ENCODE measurements around the gene TMEM259.
"Not testable (repeated sequence)": the region's sequence is repeated elsewhere in the genome, so short reads cannot be mapped to it uniquely, and the experiment has no call there.

The TMEM259 gene

DNA sequence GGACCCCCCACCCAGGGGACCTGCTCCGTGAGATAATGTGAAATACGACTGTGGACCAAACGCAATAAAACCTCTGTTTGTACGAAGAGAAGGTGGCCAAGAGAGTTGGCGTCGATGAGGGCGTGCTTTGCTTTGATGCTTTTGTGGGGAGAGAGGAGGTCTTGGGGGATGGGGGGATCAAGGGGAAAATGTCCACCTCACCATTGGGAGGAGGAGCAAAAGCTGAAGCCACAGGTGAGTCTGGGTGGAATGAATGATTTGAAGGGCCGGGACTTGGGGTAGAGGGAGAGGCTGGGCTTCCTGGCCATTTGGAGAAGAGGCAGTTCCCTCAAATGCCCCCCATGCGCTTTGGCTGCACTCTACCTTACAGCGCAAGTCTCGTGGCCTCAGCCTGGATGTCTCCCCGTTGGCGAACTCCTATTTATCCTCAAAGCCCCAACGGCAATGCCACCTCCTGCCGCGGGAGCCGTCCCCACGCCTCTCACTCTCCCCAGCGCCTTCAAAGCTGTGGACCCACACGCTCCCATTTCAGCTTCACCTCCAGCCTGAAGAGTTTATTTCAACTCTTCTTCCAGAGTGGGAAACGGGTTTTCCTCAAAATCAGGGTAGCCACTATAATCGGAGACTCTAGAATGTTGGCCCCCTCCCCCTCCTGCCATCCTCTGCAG, 18.2 kb upstream of the TMEM259 start:
- DNase-seq = no peak

GRCh38 chr19:1037621-1038064, 16.7 kb upstream of the TMEM259 start:
- DNase-seq = no peak

DNA sequence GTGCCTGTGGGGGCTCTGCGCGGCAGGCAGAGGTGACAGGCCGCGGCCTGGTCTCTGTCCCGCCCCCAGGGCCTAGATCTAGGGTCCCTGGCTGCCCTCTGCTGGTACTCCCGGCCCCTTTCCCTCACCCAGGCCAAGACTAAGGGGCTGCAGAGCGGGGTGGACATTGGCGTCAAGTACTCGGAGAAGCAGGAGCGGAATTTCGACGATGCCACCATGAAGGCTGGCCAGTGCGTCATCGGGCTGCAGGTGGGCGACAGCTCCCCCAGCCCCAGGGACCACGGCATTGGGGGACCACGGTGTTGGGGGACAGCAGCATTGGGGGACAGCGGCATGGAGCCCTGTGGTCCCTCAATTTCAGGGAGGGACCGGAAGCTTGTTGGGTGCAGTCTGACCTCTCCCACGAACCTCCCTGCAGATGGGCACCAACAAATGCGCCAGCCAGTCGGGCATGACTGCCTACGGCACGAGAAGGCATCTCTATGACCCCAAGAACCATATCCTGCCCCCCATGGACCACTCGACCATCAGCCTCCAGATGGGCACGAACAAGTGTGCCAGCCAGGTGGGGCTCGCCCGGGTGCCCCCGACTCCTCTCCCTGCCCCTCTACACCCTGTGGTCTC, 15.2 kb upstream of the TMEM259 start:
- DNase-seq = no peak

GRCh38 chr19:1032264-1032867, 11.4 kb upstream of the TMEM259 start:
- no peak for DNase-seq

GRCh38 chr19:1028062-1028926, 7.4 kb upstream of the TMEM259 start:
- no peak for DNase-seq

- no peak for DNase-seq
Measured at GRCh38 chr19:1027650-1028061, 6.7 kb upstream of the TMEM259 start.

DNA sequence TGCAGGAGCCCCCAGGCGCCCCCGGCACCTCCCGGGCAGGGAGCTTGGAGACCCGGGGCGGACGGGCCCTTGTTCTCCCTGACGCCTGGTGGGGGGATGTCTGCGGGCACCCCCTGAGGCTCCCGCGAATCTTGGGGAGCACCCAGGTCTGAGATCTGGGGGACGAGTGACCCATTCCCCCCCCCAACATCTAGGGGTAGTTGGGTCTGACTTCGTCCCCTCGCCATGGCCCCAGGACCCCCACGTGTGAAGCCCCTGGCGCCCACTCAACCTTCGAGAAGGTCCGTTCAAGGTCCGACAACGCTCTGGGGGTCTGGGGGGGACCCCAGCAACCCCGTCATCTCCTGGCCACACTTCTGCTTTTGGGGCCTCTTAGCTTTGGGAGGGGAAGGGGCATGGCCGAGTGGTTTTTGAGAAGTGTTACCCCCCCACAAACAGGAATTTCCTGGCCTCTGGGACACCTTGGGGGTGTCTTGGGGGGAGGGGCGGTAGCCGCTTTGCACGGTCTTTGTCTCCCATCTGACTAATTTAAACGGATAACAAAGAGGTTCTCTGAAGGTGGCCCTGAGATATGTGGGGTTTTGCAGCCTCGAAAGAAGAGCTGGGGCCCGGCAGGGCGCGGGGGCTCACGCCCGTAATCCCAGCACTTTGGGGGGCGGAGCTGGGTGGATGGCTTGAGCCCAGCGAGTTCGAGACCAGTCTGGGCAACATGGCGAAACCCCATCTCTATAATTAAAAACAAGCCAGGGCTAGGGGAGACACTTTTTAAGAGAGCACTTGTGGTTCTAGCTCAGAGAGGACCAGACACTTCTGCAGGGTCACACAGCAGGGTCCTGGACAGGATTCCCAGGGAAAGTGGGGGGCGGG, 6.1 kb upstream of the TMEM259 start:
- DNase-seq = no peak

- DNase-seq = no peak
Measured at GRCh38 chr19:1025960-1026782, 5.2 kb upstream of the TMEM259 start, which contains the start of gene CNN2. Gene CNN2 (plus strand): TSS chr19:1026608. CDS start chr19:1026662, 54 bp downstream.

DNA sequence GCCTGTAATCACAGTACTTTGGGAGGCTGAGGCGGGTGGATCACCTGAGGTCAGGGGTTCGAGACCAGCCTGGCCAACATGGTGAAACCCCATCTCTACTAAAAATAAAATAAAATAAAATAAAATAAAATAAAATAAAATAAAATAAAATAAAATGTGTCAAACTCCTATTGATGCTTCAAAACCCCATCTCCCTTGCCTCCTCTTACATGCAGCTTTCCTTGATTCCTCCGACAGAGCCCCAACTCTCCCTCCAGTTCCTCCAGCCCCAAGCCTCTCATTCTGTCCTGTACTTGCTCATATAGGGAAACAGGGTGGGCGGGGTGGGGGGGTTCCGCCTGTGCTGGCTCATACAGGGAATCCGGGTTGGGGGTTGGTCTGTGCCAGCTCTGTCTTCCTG, 4.2 kb upstream of the TMEM259 start:
- not testable (repeated sequence) for DNase-seq

GRCh38 chr19:1023883-1024188, 2.9 kb upstream of the TMEM259 start:
- not testable (repeated sequence) for DNase-seq

DNA sequence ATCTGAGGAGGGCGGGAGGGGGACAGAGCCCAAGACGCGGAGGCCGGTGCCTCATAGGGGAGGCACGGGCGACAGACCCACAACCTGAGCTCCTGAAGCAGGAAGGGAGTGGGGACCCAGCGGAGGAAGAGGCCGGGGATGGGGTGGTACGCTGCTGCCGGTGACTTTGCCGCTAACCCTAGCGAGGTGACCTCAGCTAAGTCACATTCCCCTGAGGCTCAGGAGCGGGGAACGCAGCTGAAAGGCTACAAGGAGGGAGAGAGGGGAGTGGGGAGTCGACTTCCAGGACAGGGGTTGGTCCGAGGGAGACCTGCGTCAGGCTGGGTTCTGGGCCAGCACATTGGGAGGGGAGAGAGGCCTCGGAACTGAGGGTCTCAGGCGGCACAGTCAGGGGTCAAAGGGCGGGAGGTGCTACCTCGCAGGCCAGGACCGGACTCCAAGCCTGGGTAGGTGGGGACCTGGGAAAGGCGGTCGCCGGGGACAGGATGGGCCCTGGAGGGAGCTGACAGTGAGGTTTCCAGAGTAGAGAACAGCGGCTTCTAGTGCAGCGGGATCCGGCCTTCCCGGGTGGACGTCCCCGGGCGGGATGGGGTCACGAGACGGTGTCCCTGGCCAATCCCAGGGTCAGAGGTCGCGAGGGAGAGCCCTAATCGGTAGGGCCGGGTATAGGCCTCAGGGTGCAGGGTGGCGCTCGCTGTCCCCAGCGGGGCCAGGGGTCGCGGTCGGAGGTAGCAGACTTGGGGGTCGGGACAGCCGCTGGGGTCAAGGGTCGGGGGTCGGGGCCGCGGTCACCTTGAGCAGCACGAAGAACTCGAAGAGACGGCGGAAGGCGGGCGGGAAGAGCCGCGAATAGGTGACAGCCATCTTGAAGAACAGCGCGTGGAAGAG, 699 bp downstream of the TMEM259 start:
- no peak for DNase-seq

DNA sequence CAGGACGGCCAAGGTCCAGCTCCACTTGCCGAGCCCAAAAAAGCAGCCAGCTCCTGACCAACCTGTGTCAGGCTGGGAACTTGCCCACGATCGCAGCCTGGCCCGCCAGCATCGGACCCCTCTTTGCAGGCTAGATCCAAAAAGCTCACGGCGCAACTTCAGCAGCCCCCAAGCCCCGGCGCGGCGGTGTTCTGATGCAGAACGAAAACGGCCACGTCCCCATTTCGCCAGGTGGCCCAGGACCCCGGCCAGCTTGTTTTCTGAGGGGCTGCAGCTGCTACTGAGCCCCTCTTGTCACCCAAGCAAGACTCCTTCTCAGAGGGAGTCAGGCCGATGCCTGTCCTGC, 1.3 kb downstream of the TMEM259 start:
- no peak for DNase-seq

GRCh38 chr19:1018932-1019615, 1.8 kb downstream of the TMEM259 start:
- DNase-seq = no peak

DNA sequence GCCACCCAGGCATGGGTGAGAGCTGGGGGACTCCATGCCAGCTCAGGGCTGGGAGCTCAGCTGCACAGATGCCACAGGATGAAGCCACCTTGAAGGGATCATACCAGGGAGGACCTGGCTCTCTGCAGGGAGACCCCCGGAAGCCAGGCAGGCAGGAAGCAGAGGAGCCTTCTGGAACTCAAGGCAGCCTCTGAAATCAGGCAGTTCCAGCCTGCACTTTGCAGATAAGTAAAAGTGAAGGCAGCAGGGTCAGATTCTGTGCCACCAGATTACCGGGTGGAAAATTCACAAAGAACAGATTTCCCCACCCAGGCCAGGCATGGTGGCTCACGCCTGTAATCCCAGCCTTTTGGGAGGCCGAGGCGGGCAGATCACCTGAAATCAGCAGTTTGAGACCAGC, 2.5 kb downstream of the TMEM259 start:
- no peak for DNase-seq

GRCh38 chr19:1017906-1018305, 3.0 kb downstream of the TMEM259 start:
- DNase-seq = no peak

GRCh38 chr19:1017115-1017905, 3.6 kb downstream of the TMEM259 start:
- no peak for DNase-seq

DNA sequence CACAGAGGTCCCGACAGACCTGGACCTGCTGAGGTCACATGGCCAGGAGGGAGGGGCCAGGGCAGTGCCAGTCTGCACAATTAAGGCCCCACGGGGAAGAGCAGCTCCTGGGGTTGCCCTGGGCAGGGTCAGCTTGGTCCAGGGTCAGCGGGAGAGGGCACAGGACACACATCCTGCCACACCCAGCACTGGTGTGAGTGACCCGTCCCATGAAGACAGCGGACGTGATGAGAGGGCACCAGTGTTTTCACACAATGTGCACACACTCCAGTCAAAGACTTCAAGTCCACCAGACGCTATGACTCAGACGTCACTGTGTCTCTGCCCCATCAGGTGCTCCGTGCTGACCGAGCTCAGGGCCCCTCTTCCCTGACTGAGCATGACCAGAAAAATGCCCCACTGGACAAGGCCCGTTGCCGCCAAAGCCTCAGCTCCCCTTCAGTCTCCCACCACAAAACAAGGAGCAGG, 4.2 kb downstream of the TMEM259 start:
- no peak for DNase-seq

DNA sequence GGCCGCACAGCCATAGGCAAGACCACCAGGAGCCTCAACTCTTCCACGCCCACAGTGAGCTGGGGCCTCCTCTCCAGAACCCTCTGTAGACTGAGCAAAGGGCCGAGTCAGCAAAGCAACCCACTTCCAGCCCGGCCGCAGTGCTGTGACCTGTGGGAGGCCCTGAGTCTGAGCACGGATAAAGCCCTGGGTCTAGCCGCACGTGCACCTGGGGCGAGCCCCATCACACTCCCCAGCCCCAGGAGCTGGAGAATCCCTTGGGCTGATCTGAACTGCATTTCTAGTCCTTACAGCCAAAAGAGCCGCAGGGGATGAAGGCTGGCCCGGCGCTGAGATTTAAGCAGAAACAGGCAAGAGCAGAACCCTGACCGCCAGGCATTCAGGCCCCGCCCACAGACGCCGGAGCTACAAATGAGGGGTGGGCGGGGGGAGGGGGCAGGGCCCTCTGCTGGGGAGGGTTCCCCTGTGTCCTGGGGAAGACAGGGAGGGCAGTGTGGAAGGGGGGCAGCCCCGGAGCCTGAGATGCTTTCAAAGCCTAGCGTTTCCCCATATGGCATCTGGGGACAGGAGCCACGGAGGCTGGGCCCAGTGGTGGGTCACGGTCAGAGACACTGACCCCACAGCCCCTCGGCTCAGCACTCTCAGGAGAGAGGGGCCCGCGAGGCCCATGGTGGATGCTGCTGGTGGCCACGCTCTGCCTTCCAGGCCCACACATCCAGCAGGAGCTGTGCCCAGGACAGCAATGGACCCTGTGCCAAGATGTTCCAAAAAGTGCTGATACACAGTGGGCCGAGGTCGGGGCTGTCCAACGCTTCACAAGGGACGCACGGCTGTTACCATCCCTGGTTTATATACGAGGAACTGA, 4.9 kb downstream of the TMEM259 start:
- DNase-seq = no peak
